ENCODE measurements around the gene FAM219B. TPM values are rescaled to one million over a fixed set of nuclear protein-coding genes. Genes with fewer than 3 reads are reported as not detected.
A peak's percentile ranks its signal among the peaks of the same experiment; 100 is the strongest.

Gene FAM219B
- total RNA-seq, 2 donors from 2014 or later = 65.6 to 98.3 TPM

DNA sequence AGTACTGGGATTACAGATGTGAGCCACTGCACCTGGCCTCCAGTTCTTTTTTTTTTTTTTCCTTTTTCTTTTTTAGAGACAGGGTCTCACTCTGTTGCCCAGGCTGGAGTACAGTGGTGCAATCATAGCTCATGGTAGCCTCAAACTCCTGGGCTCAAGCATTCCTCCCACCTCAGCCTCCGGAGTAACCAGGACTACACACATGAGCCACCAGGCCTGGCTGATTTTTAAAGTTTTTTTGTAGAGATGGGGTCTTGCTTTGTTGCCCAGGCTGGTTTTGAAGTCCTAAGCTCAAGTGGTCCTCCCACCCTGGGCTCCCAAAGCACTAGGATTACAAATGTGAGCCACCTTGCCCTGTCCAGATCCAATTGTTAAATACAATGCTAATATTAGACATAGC, 50.1 kb downstream of the FAM219B start:
- H3K9me3 Mint-ChIP-seq = no peaks in the 10 kb centered on the region
- no peak for ATAC-seq (replicated peaks)
- H3K4me3 Mint-ChIP-seq = no peak overlapping the region
- H3K27ac Mint-ChIP-seq = peak overlapping the region; percentile 84
- peaks cover 49% of the 10 kb centered on the region for H3K36me3 Mint-ChIP-seq (ENCODE audit: low read depth)
- no peaks in the 10 kb centered on the region for H3K27me3 Mint-ChIP-seq
- H3K4me1 Mint-ChIP-seq = peaks cover 14% of the 10 kb centered on the region

- H3K36me3 Mint-ChIP-seq (ENCODE audit: low read depth) = peaks cover 56% of the 10 kb centered on the region
- peak overlapping the region; percentile 84 for H3K27ac Mint-ChIP-seq
- H3K4me1 Mint-ChIP-seq = peaks cover 14% of the 10 kb centered on the region
- no peaks in the 10 kb centered on the region for H3K27me3 Mint-ChIP-seq
- no peak overlapping the region for H3K4me3 Mint-ChIP-seq
- ATAC-seq (replicated peaks) = no peak
- no peaks in the 10 kb centered on the region for H3K9me3 Mint-ChIP-seq
Measured at GRCh38 chr15:74855857-74856256, 50.8 kb downstream of the FAM219B start.

- no peaks in the 10 kb centered on the region for H3K27me3 Mint-ChIP-seq
- no peak overlapping the region for H3K27ac Mint-ChIP-seq
- no peak for ATAC-seq (replicated peaks)
Measured at GRCh38 chr15:74854453-74855022, 52.1 kb downstream of the FAM219B start.

GRCh38 chr15:74851960-74852359, 54.7 kb downstream of the FAM219B start:
- Mint-ChIP-seq H3K36me3 (ENCODE audit: low read depth) (peaks cover 74% of the 10 kb centered on the region), H3K27me3 (no peaks in the 10 kb centered on the region), H3K4me3 (no peak overlapping the region), H3K9me3 (no peaks in the 10 kb centered on the region), H3K4me1 (peaks cover 3% of the 10 kb centered on the region), H3K27ac (peak overlapping the region; percentile 52)
- ATAC-seq (replicated peaks) = no peak

More at GRCh38 chr15:74854453-74855022, 52.1 kb downstream of the FAM219B start:
- H3K36me3 Mint-ChIP-seq (ENCODE audit: low read depth) = peaks cover 67% of the 10 kb centered on the region
- peaks cover 14% of the 10 kb centered on the region for H3K4me1 Mint-ChIP-seq
- no peak overlapping the region for H3K4me3 Mint-ChIP-seq
- H3K9me3 Mint-ChIP-seq = no peaks in the 10 kb centered on the region

DNA sequence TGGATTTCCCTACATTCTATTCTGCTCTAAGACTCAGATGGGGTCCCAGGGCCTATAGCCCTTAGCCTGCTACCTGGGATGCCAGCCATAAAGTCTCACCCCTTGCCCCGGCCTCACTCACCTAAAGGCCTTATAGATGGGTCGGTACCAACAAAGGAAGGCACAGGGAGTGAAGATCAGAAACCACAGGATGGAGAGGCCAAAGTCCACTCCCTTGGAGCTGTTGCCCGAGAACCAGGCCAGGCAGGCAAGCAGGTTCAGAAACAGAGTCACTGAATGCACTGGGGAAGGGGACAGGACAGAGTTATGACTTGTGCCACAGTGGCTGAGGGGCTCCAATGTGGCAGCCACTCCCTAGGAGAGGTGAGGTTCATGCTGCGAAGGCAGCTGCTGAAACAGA, 56.3 kb downstream of the FAM219B start:
- Mint-ChIP-seq H3K4me3 (no peak overlapping the region), H3K27me3 (no peaks in the 10 kb centered on the region), H3K36me3 (ENCODE audit: low read depth) (peaks cover 88% of the 10 kb centered on the region), H3K4me1 (peaks cover 2% of the 10 kb centered on the region), H3K27ac (no peak overlapping the region), H3K9me3 (no peaks in the 10 kb centered on the region)
- ATAC-seq (replicated peaks) = no peak

Other genes with a start within 250 kb of the FAM219B start
- gene EDC3, start 210.8 kb downstream of the FAM219B start, total RNA-seq = 10 to 100 TPM; 47.9 to 56.0 TPM
- gene CYP1A1, start 181.3 kb downstream of the FAM219B start, total RNA-seq = 10 to 100 TPM in 1 of 2 donors, 1 to 10 TPM in 1; 3.3 to 11.4 TPM
- gene CYP1A2, start 158.0 kb downstream of the FAM219B start, total RNA-seq = not detected
- gene CSK, start 124.8 kb downstream of the FAM219B start, total RNA-seq = 100 to 1,000 TPM; 176 to 316 TPM
- 1 to 10 TPM in 1 of 2 donors, under 1 TPM in 1; 0.82 to 1.6 TPM for gene LMAN1L, start 94.0 kb downstream of the FAM219B start, total RNA-seq
- gene CPLX3, start 80.2 kb downstream of the FAM219B start, total RNA-seq = under 1 TPM; 0.15 to 0.19 TPM
- 10 to 100 TPM; 44.1 to 46.7 TPM for gene ULK3, start 63.7 kb downstream of the FAM219B start, total RNA-seq
- gene SCAMP2, start 33.5 kb downstream of the FAM219B start, total RNA-seq = 100 to 1,000 TPM in 1 of 2 donors, 10 to 100 TPM in 1; 87.1 to 111 TPM
- 10 to 100 TPM; 51.8 to 98.5 TPM for gene MPI, start 16.8 kb downstream of the FAM219B start, total RNA-seq
- 100 to 1,000 TPM; 242 to 337 TPM for gene COX5A, start 31.2 kb upstream of the FAM219B start, total RNA-seq
- gene RPP25, start 49.9 kb upstream of the FAM219B start, total RNA-seq = 1 to 10 TPM; 2.4 to 9.6 TPM
- 1 to 10 TPM; 5.1 to 5.3 TPM for gene SCAMP5, start 88.7 kb upstream of the FAM219B start, total RNA-seq
- gene PPCDC, start 116.7 kb upstream of the FAM219B start, total RNA-seq = 10 to 100 TPM; 24.2 to 27.5 TPM